Measurements from ENCODE around the gene PIGQ.

PIGQ gene

GRCh38 chr16:554640-555365 is 15.0 kb upstream of the PIGQ start:
- in situ Hi-C loops (cut with HindIII; ENCODE audit: low sequenced_read_pairs) = no loop called here

GRCh38 chr16:555528-556473 is 14.0 kb upstream of the PIGQ start:
- in situ Hi-C loops (cut with HindIII; ENCODE audit: low sequenced_read_pairs) = no loop called here

GRCh38 chr16:556474-557173 is 13.1 kb upstream of the PIGQ start:
- in situ Hi-C loops (cut with HindIII; ENCODE audit: low sequenced_read_pairs) = no loop called here

- in situ Hi-C loops (cut with HindIII; ENCODE audit: low sequenced_read_pairs) = no loop called here
Observed at GRCh38 chr16:557463-558297, 12.1 kb upstream of the PIGQ start.

- in situ Hi-C loops (cut with HindIII; ENCODE audit: low sequenced_read_pairs) = no loop called here
Observed at GRCh38 chr16:558298-559020, 11.3 kb upstream of the PIGQ start.

- in situ Hi-C loops (cut with HindIII; ENCODE audit: low sequenced_read_pairs) = no loop called here
Observed at GRCh38 chr16:559021-559380, 10.8 kb upstream of the PIGQ start.

- in situ Hi-C loops (cut with HindIII; ENCODE audit: low sequenced_read_pairs) = no loop called here
Observed at GRCh38 chr16:559411-560203, 10.2 kb upstream of the PIGQ start.

- in situ Hi-C loops (cut with HindIII; ENCODE audit: low sequenced_read_pairs) = no loop called here
Observed at GRCh38 chr16:560204-560700, 9.5 kb upstream of the PIGQ start, which contains the start of gene PRR35. PRR35 (plus strand) TSS chr16:560394; CDS start chr16:563295, 2,901 bp downstream.

- in situ Hi-C loops (cut with HindIII; ENCODE audit: low sequenced_read_pairs) = no loop called here
Observed at GRCh38 chr16:560701-561412, 8.9 kb upstream of the PIGQ start.

GRCh38 chr16:561413-561794 is 8.4 kb upstream of the PIGQ start:
- in situ Hi-C loops (cut with HindIII; ENCODE audit: low sequenced_read_pairs) = no loop called here

- in situ Hi-C loops (cut with HindIII; ENCODE audit: low sequenced_read_pairs) = no loop called here
Observed at GRCh38 chr16:561957-562938, 7.5 kb upstream of the PIGQ start.

- in situ Hi-C loops (cut with HindIII; ENCODE audit: low sequenced_read_pairs) = no loop called here
Observed at GRCh38 chr16:563072-563644, 6.6 kb upstream of the PIGQ start.

- in situ Hi-C loops (cut with HindIII; ENCODE audit: low sequenced_read_pairs) = no loop called here
Observed at GRCh38 chr16:564690-565418, 4.9 kb upstream of the PIGQ start.

GRCh38 chr16:565419-566330 is 4.1 kb upstream of the PIGQ start:
- in situ Hi-C loops (cut with HindIII; ENCODE audit: low sequenced_read_pairs) = no loop called here

All from DLD1 (cell line).